NCI-H1694 (cell line): Measurements from ENCODE around the gene CDC42EP3.

Experiments
- DNase-seq: peaks from one replicate; lab custom pipeline; 2025; lab: John Stamatoyannopoulos, UW

The CDC42EP3 gene, protein sequence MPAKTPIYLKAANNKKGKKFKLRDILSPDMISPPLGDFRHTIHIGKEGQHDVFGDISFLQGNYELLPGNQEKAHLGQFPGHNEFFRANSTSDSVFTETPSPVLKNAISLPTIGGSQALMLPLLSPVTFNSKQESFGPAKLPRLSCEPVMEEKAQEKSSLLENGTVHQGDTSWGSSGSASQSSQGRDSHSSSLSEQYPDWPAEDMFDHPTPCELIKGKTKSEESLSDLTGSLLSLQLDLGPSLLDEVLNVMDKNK

DNA sequence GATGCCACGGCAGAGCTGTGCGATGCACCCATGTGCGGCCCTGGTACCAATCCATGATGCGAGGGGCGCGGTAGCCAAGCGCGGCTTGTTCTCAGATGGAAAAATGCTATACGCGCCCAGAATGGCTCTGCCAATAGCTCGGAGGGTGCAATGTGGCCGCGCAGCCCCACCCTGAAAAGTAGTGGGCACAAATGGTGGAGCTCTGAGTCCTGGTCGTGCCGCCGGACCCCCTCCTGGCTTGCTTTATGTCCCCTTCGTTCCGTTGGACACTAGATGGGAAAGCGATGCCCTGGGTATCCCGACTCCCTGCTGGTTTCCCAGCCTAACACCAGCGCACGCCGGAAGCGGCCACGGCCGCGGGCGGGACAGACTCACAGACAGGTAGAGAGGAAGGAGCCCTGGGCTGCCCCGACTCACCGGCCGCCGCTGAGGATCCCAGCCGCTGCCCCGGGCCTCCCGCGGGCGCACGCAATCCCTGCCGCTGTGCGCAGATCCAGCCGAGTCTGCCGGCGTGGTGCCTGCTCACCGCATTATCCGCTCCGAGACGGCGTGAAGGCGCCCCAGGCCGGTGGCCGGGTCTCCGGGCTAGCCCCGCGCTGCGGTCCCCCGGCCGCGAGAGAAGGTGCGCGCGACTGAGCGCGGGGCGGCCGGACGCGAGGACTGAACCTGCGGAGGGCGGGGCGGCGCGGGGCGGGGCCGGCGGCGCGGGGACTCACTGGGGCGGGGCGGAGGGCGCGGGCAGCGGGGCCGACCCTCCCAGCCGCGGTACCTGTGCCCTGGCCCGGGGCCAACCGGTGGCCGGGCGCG, at the start of gene CDC42EP3:
CDC42EP3 (minus strand) TSS at position 634 of the 807 bp plus-strand sequence. CDS start 25,055 bp downstream, outside the sequence.
- DNase-seq = peak; percentile 68

DNA sequence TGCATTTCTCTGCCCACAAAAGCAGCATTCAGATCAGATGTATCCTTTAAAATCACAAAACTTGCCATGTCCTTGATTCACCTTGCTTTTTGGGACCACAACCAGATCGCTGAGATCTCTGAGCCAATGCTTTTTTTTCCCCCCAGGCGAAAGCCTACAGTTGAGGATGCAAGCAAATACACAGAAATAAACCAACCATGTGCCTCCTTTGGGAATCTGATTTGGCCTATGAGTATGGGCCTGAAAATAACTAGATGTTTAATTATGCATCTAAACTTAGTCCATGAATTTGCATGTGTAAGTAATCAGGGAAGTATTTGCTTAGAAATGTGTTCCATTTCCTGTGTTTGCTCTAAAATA, 49.7 kb upstream of the CDC42EP3 start:
- no peak for DNase-seq

DNA sequence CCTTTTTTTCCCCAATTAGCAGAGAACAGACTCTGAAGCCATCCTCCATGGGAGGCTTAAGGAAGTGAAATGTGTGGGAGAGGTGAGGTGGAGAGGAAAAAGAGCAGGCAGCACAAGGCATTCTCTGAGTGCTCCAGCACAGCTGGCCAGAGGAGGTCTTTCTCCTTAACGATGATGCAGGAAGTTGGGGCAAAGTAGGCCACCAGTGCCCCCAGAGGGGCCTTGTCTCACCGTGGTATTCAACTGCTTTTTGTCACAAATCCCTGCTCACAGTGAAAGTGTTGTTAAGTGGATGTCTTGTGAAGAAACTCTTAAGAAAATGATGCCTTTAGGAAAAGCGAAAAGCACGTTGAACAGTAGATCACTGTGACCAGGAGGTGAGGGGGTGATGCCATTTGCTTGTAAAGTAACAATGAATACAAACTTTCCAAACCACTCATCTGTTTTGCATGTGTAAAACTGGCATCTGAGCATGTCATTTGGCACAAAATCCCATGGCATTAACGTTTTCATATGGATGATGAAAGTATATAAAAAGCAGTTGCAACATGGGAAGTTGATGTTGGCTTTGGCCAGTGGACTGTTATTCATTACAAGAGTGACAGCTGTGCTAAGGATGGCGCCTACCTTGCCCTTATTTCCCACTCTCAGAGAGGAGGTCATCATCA, 49.2 kb upstream of the CDC42EP3 start:
- DNase-seq = no peak

DNA sequence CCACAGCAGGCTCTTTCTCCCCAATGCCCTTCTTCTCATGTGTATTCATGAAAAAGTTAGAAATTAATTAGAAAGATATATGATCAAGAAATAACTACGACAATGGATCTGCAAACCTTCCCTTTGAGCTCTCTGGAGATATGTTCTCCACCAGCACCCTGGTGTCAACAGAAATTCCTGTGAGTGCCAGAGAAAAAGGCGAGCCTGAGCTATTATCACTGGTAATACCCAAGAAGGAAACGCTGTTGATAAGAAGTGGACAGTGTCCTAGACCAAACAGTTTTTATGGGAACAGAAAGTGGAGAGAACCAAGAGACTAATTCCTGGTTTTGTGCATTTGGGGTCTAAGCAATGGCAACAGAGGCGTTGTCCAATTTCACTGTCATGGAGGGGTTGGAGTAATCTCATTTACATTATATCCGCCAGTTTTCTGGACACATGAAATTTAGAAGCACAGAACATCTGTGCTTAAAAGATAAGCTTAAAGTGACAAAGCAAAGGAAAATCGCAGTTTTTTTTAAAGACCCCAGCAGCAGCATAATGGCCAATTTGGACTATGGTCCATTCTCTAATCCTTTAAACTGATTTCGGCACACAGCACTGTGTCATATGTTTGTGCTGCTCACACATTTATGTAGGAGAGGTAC, 47.2 kb upstream of the CDC42EP3 start:
- DNase-seq = no peak

DNA sequence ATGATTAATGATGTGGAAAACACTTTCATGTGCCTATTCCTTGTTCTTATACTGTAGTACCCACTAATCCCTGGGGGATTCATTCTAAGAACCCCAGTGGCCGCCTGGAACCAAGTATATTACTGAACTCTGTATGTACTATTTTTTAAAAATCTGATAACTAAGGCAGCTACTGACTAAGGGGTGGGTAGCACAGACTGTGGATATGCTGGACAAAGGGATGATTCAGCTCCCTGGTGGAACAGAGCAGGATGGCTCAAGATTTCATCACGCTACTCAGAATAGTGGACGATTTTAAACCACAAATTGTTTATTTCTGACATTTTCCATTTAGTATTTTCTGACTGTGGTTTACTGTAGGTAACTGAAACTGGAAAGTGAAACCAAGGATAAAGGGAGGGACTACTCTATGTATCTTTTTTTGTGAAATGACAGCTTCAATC, 41.8 kb upstream of the CDC42EP3 start:
- no peak for DNase-seq

DNA sequence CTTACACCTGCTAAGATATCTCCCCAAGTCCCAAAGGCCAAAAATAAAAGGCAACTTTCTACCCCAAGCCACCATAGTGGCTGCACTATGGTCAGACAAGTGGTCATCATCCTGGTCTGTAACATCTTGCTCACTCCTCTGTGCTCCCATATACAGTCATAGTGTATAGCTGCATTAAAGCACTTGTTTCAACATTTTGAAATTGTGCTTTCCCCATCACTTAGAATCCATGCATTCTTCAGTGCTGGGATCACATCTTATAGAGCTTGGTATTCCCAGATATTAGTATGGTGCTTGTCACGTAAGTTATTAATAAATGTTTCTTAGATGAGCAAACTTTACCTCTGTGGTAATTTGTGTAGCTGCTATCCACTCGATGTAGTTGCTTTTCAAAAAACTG, 40.4 kb upstream of the CDC42EP3 start:
- DNase-seq = no peak

DNA sequence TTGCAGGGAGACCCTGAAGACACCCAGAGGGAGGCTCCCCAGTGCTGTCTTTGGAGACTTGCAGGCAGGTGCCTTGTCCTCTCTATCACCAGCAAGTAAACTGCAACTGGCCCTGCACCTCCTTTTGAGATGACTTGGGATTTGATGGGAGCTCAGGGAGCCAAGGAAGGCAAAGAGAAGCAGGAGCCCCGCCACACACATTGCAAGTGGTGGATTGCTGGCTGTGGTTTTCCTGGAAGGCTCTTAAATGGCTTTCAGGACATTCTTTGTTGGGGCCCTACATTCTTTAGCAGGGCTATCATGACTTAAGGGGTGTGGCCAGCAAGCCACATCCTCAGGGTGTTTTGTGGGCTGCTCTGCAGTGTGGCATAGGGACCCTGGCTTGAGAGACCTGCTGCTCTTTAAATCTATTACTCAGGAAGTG, 39.9 kb upstream of the CDC42EP3 start:
- no peak for DNase-seq

DNA sequence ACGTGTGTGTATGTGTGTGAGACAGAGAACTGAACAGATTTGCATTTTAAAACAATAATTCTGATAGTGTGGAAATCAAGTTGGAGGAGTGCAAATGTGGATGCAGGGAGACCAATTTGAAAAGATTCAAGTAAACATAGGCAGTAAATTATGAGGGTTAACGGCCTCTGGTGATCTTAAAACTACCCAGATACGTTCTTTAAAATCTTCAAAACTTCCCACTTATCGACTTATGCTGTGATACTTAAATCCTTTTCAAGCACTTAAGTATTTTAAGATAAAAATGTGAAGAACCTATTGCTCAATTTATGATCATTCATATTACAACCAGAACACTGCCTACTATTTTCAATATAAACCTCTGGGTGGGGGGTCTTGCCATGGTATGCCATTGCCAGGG, 37.7 kb upstream of the CDC42EP3 start:
- DNase-seq = no peak

DNA sequence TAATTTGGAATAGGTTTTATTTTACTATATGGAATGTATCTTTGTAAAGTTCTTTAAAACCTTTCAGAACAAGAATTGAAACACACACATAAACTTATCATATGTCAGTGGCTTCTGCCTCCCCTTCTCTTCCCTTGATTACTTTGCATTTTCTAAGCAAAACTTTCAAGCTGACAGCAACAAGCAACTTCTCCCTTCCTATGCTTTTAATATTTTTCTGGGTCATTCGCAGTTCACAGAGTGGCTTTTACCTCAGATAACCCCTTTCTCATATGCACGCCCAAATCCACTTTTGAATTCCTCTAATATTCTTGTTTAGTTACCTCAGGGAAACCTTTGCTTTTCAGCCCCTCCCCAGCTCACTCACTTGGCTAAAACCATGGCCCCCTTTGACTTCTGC, 36.7 kb upstream of the CDC42EP3 start:
- no peak for DNase-seq

DNA sequence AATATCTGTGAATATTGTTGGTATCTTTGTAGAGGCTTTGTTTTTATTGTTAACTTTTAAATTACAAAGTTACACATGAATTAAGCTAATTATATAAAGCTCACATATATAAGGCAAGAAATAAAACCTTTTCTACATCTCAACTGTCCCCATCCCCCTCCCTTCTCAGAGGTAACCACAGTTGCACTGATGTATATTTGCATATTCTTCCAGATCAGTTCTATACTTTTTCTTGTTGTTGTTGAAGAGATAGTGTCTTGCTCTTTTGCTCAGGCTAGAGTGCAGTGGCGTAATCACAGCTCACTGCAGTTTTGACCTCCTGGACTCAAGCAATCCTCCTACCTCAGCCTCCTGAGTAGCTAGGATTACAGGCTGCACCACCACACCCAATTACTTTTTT, 36.0 kb upstream of the CDC42EP3 start:
- DNase-seq = no peak

DNA sequence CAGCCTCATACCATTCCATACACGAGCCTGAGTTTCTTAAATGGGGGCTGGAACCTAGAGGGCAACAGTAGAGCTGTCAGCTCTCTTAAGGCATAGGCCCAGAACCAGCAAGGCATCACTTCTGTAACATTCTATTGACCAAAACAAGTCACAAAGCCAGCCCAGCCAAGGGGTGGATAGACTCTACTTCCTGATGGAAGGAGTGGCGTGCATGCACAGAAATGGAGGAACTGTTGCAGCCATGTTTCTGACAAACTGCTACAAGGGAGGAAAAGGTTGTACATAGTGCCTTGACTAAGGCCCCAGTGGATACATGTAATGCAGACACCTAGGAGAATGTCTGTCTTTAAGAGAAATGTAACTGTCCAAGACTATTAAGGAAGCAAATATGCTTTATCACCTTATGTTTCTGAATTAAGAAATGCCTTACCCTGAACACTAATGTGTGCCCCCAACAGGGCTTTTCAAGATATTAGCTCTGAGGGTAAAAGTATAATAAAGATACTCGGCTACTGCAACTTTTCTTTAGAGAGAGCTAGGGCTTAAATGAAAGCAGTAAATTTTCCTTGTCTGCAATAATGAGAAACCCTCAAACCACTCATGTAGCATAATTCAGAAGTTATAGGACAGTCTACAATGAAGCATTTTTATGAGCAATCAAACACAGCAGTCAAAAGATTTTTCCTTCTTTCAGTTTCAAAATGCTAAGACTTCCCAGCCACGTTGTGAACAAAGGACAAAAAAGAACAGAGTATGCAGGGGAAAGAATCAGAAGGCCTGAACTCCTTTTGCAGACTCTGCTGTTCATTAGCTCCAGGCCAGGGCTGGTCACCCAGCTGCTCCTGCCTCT, 35.1 kb upstream of the CDC42EP3 start:
- no peak for DNase-seq

DNA sequence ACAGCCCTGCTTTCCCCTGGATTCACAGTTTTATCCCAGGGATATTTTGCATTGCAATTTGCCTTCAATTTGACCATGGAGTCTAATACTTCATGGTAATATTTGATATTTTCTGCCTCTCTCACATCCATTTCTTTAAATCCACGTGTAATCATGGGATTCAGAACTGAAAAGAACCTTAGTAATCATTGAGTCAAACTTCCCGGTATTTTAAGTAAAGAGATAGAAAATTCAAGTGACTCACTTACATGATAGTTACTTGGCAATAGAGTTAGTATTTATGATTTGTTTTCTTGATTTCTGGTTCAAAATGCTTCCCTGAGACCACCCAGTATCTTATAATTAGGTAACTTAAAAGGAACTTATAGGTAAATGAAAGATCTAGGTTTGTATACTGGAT, 33.7 kb upstream of the CDC42EP3 start:
- no peak for DNase-seq

DNA sequence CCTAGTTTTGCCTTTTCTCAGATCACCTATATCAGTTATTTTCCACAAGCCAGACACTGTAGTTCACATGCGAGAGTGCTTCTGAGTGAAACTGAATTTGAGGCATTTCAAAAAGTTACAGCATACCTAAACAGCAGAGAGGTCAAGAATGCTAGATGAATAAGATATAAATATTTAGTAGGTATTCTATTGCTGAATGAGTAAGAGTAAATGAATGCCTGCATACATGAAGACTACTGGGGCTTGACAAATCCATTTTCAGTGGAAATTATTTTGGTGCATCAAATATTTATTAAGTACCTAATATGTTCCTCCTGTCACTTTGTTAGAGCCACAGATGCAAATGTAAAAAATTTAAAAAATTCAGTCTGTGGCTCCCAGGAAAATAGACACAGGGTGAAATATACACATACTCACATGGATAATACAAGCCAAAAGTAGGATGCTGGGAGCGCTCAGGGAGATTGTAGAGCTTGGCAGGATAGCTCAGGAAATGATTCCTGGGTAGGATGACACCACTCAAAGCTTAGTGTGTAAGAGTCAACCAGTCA, 27.6 kb upstream of the CDC42EP3 start:
- no peak for DNase-seq

DNA sequence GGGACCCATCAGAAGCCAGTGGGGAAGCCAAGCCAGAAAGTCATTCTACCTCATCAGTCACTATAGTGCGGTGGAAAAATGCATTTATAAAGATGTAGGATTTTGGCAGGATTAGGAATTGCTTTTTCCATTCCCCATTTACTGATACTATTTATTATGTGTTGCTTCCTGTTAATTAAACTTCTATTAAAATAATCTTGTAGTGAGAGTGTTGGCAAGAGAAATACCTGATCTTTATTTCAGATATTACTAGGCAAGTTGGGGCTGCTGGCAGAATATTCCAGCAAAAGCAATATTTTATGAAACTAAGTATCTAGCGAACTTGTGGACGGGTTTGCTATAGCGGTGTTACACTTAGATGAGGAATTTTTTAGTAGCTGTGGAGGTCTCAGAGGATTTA, 23.9 kb upstream of the CDC42EP3 start:
- DNase-seq = no peak

DNA sequence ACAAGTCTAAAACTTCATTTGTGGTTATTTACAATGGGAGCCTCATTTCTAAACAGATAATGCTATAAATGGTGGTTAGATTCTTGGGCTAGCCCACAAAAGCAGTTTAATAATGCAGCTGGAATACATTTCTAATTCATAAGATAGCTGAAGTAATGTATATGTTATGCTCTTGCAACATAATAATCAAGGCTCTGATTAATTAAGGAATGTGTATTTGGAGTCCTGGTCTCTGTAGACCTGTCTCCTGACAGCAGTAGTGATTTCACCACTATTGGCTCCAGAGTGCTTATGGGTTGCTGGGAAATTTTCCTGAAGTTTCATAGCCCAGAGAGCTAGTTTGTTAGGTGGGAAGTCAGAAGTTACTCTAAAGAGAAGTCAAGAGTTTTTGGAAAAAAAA, 21.3 kb upstream of the CDC42EP3 start:
- DNase-seq = no peak

DNA sequence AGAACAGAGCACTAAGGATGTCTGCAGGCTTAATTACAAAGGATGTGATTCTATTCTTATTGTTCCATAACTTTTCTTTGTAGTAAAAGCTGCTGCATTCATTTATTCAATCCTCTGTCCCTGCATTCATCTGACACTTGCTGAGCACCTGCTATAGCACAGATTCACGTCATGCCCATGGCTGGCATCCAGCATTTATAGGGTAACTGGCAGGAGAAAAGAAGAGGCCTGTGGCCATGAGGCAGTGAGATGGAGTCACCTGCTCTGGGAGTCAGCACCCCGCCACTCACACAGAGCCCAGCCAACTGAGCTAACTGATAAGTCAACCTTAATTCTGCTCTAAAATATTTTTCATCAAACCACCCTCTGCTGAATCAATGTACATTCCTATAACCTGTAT, 18.3 kb upstream of the CDC42EP3 start:
- DNase-seq = no peak

DNA sequence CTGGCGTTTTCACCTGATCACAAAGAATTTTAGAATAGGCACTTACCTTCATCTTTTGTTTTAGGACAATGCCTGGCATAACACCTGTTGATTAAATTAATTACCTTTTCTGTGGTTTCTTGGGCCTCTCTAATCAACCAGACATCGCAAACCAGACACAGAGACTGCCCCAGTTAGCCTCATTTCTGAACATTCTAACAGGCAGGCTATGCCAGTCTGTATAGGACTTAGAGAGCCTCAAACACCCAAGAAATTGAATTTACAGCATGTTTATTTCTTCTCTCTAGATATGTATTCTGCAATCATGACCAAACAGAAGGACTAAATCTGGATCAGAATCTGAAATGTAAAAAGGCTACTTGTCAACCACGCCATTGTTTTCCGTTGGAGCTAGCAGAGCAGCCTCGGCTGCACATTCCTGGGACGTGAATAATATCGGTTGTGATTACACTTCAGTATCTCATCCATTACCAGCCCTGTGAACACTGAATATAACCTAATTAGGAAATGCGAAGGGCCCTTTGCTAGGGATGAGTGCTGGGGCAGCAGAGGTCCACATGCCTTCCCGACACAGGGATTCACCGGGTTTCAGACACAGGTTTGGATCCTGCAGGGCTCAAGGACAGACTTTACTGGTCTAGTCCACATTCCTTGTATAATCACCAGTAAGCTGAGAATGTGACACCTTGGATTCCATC, 17.5 kb upstream of the CDC42EP3 start:
- DNase-seq = no peak

DNA sequence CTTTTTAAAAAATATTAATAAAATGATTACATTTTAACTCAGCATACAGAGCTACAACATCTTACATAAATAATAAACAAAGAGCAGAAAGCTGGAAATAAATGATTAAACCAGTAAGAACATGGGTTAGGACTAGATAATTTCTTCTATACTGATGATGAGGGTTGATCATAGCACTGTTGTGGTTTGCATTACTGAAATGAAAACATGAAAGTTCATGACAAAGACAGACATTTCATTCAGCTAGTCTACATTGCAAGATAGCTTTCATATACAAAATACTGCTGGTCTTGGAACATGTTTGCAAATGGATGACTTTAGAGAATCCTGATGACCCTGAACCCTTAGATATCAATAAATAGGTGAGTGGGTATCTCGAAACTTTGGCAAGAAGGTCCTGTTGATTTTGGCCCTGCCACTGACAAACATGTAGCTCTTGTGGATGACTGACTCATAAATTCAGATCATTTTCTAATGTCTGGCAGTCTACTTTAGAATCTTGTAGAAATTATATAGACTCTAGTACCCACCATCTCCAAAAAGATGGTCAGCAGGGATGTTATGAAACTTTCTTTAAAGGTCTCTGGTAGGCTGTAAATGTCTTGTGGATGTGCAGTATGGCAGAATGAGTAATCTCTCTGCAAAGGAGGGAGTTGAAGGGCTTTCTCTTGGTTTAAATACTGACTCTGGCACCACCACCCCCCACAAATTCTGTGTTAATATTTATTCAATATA, 15.5 kb upstream of the CDC42EP3 start:
- no peak for DNase-seq

DNA sequence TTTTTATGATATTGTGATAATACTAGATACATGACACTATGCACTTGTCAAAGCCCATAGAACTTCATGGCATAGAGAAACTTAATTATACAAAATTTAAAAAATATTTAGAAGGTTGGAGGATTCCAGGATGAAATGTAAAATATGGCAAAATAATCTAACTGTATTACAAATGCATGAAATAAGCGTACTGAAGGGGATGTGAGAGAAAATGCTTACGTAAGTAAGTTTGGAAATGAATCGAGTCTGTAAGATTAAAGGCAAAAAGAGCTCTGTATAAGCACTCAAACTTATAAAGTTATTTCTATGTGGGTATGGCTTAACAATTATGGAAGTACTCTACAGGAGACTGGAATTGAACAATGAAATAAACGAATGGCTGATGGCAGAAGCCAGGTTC, 13.4 kb upstream of the CDC42EP3 start:
- no peak for DNase-seq
